Cardiac septum (tissue), 1 donor: ENCODE results near the gene MXI1. TPM values are rescaled to one million over a fixed set of nuclear protein-coding genes. Genes with fewer than 3 reads are reported as not detected.
"Not testable (repeated sequence)": the region's sequence is repeated elsewhere in the genome, so short reads cannot be mapped to it uniquely, and the experiment has no call there.

Source experiments
- DNase-seq: peaks from one replicate; pipeline ENCODE4 v3.0.0-alpha.2; 2020; ENCODE audit warnings: low spot score
- intact Hi-C: fragments of 100-400 bp; cut with DNase I; formaldehyde crosslinking; loops from one replicate; pipeline ENCODE4 v1.14.0; 2022
- total RNA-seq: library from RNA; stranded (reverse); fragmentation: NEBNext Ultra II Directional; extraction: Animal tissue kit (Norgen Biotek cat#: 25700); gene quantifications from one replicate; pipeline ENCODE4 v1.2.1, GENCODE V29; 2021
- donor health status: DM: no; HTN: no; CAD: no.

The MXI1 gene
- total RNA-seq, 1 donor from 2014 or later = 59.2 TPM

DNA sequence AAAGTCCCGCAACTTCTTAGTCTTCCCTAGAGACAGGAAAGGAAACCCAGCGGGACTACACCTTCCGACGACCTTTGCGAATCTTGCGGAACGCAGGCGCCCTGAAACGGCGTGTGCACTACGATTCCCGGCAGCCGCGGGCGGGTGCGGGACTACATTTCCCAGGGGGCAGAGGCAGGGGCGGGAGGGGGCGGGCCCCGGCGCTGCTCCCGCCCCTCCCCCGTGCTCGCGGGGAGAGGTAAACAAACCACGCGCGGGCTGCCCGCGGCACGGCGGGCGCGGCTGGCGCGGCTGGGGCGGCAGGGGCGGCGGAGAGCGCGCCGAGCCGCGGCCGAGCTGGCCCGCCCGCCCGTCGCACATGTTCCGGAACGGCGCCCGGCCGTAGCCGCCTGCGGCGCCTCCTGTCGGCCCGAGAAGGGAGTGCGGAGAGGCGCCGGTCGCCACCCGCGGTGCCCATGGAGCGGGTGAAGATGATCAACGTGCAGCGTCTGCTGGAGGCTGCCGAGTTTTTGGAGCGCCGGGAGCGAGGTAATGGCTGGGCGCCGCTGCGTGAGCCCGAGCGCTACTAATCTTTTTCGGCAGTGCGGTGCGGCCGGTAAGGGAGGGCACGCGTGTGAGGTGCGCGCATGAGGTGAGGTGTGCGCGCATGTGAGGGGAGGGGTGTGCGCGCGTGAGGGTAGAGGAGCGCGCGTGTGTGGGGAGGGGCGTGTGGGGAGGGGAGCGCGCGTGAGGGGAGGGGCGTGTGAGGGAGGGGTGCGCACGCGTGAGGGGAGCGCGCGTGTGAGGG, 18.5 kb downstream of the MXI1 start:
- peak; percentile 96 for DNase-seq
- intact Hi-C loops = loop anchor here (1.0 to 2.0 kb wide), 3 partner anchors 16 to 87 kb away; no protein-coding TSS in a partner anchor

- intact Hi-C loops = loop anchor here (1.0 to 2.0 kb wide), 2 partner anchors 16 to 46 kb away; no protein-coding TSS in a partner anchor
- peak; percentile 93 for DNase-seq
Observed at GRCh38 chr10:110226543-110226925, 19.1 kb downstream of the MXI1 start.

- intact Hi-C loops = loop anchor here (1.0 to 2.0 kb wide), 2 partner anchors 17 to 46 kb away; no protein-coding TSS in a partner anchor
- peak; percentile 89 for DNase-seq
Observed at GRCh38 chr10:110226926-110227641, 19.7 kb downstream of the MXI1 start.

GRCh38 chr10:110228066-110228465, 20.7 kb downstream of the MXI1 start:
- DNase-seq = no peak
- intact Hi-C loops = no loop called here

GRCh38 chr10:110229155-110229554, 21.8 kb downstream of the MXI1 start:
- intact Hi-C loops = no loop called here
- no peak for DNase-seq

GRCh38 chr10:110233846-110234245, 26.4 kb downstream of the MXI1 start:
- intact Hi-C loops = no loop called here
- no peak for DNase-seq

DNA sequence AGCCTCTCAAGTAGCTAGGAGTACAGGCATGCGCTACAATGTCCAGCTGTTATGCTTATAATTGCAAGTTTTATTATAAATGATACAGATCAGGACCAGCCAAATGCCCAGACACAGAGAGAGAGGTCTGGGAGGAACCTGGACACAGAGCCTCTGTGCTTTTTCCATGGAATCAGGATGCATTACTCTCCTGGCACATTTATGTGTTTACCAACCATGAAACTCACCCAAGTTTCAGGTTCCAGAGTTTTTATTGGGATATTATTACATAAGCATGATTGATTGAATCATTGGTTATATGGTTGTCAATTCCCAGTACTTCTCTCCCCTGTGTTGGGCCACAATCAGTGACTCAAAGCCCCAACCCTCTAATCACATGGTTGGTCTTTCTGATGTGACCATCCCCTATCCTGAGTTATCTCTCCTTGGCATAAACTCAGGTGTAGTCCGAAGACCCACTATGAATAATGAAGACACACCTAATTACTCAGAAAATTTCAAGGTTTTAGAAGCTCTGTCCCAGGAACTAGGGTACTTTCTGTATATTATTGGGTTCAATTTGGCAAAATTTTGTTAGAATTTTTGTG, 30.6 kb downstream of the MXI1 start:
- intact Hi-C loops = no loop called here
- no peak for DNase-seq

DNA sequence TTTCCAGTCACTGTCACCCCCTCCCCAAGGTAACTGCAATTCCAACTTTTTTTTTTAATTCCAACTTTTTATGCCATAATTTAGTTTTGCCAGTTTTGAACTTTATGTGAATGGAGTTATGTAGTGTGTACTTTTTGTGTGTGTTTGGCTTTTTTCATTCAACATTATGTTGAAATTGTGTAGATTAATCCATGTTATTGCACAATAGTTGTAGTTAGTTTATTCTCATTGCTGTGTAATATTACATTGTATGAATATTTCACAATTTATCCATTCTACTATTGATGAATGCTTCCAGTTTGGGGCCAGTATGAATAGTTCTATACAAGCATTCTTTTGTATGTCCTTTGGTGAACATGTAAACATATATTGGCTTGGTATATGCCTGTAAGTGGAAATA, 32.5 kb downstream of the MXI1 start:
- DNase-seq = no peak
- intact Hi-C loops = no loop called here

- intact Hi-C loops = no loop called here
- no peak for DNase-seq
Observed at GRCh38 chr10:110241407-110241806, 34.0 kb downstream of the MXI1 start.

DNA sequence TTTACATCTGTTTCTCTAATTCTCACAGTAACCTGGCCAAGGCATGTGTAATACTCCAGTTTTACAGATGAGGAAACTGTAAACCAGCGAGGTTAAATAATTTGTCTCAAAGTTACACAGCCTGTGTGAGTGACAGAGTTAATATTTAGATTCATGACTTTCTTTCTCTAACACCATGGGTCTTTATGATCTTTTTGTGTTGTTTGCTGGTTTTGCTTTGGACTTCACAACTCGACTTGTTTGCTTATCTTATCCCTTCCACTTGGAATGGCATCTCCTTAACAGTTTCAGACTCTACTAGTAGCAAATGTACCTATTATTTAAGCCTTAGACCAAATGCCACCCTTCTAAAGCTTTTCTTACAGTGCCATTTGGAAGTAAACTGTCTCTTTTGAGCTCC, 34.4 kb downstream of the MXI1 start:
- intact Hi-C loops = no loop called here
- no peak for DNase-seq

GRCh38 chr10:110242511-110242910, 35.1 kb downstream of the MXI1 start:
- intact Hi-C loops = no loop called here
- no peak for DNase-seq

DNA sequence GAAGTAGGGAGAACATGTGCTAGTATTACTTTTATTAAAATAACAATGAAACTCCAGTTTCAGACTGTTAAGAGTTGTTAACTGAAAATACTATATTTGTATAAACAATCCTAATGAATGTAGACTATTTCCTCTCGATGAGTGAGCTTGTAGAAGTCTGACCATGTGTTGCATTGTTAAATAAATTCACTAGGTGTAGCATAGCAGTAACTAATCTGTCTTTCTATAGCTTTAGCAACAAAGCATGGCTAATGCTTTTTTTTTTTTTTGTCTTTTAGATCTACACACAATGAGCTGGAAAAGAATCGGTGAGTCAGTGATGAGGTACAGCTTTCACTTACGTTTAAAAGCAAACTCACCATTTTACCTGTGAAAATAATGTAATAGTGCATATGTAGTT, 37.1 kb downstream of the MXI1 start:
- intact Hi-C loops = no loop called here
- DNase-seq = no peak

GRCh38 chr10:110247833-110248232, 40.4 kb downstream of the MXI1 start:
- intact Hi-C loops, DNase-seq: not testable (repeated sequence)

DNA sequence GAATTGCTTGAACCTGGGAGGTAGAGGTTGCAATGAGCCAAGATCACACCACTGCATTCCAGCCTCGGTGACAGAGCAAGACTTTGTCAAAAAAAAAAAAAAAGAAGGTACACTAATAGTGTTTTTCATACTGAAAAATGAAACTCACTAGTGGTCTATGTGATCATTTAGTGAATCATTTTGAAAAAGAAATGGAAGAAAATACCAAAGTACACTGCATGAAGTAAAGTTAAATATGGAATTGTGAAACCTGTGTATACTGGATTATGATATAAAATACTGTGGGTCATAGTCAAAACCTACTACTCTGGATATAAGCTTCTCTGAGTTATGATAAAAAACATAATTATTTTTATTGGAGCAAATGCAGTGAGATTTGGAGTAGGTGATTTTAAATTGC, 42.1 kb downstream of the MXI1 start:
- intact Hi-C loops, DNase-seq: not testable (repeated sequence)

- DNase-seq, intact Hi-C loops: not testable (repeated sequence)
Observed at GRCh38 chr10:110251392-110251791, 44.0 kb downstream of the MXI1 start.

DNA sequence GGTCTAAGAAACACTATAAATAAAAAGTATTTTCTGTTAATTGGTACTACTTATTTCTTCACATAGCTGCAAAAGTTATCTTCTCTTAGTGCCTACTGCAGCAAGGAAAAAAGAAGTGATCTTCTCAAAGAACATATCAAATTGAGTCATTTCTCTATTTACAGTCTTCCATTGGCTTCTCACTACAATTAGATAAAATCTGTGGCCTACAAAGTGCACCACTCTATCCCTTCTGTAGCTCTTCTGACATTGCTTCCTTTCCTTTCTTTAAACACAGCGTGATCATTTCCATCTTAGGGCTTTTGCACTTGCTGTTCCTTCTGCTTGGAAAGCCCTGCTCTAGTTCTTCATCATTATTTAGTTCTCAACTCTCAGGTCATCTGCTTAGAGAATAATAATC, 44.7 kb downstream of the MXI1 start:
- no peak for DNase-seq
- intact Hi-C loops = no loop called here

DNA sequence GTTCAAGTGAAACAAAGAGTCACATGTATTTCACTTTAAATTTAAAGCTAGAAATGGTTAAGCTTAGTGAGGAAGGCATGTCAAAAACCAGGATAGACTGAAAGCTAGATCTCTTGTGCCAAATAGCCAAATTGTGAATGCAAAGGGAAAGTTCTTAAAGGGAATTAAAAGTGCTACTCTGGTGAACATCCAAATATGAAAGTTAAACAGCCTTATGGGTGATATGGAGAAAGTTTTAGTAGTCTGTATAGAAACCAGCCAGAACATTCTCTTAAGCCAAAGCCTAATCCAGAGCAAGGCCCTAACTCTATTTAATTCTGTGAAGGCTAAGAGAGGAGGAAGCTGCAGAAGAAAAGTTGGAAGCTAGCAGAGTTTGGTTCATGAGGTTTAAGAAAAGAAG, 47.1 kb downstream of the MXI1 start:
- intact Hi-C loops = no loop called here
- DNase-seq = no peak

GRCh38 chr10:110258542-110258941, 51.1 kb downstream of the MXI1 start:
- no peak for DNase-seq
- intact Hi-C loops = no loop called here

DNA sequence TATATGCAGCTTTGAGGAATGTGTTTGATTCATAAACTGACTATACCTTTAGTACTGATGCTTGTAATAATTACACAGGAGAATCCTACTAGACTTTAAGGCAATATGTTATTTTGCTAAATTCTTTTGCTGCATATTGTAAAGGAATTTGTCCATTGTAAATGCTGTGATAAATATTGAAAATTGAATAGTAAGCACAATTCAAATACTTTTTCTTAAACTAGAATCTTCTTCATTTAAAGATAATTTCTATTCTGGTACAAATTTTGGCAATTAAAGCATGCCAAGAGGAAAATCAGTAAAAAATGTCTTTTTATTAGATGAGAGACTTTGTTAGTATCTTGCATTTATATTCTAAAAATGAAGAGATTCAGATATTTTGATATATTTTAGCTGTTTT, 51.9 kb downstream of the MXI1 start:
- intact Hi-C loops = no loop called here
- no peak for DNase-seq

DNA sequence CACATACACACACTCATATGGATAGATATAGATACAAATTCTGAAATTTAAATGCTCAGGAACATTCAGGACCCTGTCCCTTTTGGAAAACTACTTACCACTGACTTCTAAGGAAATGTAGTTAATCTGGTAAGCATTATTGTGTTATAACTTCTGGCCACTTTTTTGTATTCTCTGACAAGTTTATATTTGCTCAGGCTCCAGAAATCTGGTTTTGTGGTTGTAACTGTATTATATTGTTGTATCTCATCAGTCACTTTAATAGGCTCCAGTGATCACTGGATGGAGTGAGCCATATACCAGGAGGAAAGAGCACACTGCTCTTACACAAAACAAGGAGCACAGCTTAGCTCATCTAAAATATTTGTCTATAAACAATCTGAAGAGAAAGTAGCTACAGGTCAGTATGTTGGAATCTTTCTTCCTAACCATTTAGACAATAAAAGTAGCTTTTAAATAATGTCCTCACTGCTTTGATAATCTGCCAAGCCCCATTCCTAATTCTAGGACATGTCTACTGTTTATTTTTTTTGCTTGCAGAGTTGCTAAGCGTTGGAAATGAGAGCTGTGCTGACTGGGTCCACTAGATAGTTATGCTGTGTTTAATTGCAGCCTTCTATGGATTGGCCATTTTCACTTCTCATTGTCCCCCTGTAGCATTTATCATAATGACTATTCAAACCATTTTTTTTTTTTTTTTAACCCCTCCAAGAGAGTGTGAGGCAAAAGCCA, 53.5 kb downstream of the MXI1 start:
- intact Hi-C loops = no loop called here
- DNase-seq = no peak
